ENCODE measurements around the gene BMAL1.
"Not testable (repeated sequence)": the region's sequence is repeated elsewhere in the genome, so short reads cannot be mapped to it uniquely, and the experiment has no call there.

The BMAL1 gene
- total RNA-seq = 114 to 133 reads per million in 2 donors

DNA sequence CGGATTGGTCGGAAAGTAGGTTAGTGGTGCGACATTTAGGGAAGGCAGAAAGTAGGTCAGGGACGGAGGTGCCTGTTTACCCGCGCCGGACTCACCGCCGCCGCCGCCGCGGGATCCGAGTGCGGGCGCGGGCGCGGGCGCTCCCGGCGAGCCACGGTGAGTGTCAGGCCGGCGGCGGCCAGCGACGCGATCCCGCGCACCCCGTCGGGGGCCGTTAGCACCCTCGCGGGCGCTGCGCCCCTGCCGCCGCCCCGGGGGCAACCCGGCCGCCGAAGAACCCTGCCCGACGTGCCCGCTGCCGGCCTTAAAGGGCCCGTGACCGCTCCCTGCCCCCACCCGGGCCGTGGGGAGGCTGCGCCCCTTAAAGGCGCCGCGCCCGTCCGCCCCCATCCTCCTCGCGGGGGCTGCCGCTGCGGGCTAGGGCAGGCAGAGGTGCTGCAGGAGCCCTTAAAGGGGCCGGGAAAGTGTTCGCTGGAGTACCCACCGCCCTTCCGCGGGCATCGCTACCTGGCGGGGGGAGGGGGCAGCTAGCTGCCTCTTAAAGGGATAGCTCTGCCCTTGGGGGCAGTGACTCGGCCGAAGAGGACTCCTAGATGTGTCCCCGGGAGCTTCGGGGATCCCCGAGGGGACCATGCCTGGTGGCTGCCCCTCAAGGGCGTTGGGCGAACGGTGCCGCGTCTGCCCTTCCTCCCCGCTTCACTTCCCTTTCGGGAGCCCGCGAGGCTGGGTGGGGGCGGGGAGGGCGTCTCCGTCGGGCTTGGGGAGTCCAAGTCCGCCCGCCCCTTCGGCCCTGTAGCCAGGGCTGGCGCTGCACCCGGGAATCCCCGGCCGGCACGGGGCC, at the start of gene BMAL1:
BMAL1 (plus strand) TSS at position 23 of the 841 bp plus-strand sequence. CDS start 76,519 bp downstream, outside the sequence.
- peak; percentile 44 for DNase-seq

DNA sequence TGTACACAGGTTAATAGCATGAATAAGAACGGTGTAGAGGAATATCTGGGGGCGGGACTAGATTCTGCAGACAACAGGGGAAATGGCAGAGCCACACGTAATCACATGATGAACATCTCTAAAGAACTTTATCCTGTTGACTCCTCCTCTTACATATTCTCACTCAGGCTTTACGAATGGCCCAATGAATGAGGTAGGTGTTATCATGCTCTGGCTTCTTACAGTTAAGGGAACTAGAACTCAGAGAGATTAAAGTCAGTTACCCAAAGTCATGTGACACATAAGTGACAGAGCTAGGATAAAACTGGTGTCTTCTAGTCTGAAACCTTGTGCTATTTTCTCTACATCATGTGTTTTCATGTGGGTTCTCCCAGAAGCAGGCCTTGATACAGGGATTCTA, 49.0 kb upstream of the BMAL1 start:
- no peak for DNase-seq

- no peak for DNase-seq
Observed at GRCh38 chr11:13229136-13229535, 48.5 kb upstream of the BMAL1 start.

DNA sequence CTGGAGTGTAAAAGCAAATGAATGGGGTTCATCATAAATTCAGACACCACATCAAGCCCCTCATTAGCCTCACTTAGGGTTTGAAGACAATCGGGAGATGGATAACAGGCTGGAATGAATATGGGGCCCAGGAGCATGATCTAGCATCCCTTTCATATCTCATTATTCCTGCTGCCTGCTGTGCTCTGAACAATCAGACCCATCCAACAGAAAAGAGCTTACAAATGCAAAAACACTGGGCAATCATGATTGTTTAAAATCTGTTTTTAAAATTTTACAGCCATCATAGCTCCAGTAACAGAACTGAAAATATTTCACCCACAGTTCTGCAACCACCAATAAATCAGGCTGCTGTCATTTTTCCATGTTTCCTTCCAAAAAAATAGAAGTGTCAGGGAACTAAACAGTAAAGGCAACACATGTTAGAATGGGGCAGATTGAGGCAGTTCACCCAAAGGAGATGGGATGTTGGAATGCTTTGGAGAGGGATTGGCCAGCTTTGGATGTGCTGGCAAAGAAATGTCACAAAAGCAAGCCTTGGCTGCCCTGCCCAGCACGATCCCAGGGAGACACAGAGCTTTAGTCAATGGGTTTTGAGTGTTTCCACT, 47.8 kb upstream of the BMAL1 start:
- DNase-seq = no peak

DNA sequence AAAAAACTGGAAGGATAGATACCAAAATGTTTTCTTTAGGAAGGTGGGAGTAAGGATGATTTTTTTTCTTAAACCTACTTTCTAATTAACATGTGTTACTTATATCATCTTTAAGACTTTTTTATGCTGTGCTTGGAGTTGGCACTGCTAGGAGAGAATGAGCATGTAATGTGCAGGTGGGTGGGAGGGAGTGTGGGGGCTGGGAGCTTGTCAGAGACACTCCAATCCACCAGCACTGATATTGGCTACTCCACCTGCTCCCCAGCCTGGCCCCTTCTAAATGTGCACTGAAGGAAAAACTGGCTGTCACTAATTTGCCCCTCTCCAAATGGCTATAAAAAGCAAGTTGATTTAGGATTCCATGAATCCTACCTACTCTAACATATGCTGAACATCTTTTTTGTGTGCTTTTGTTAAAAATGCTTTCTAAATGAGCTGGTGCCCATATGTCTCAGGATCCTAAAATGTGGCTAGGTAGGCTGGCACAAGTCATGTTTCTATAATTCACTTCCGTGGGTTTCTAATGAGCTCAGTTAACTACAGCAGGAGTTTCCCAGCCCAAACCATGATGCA, 44.3 kb upstream of the BMAL1 start:
- no peak for DNase-seq

DNA sequence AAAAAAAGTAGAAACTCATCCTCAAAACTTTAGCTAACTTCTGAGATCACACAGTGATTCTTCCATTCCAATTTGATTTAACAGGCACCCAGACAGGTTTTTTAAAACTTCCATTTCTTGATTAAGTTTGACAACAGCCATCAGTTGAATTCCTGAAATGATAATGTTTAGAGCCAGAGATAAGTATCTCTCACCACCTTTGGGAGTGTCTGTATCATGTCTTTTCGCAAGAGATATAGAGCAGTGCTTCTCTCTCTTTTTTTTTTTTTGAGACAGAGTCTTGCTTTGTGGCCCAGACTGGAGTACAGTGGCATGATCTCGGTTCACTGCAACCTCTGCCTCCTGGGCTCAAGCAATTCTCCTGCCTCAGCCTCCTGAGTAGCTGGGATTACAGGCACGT, 41.7 kb upstream of the BMAL1 start:
- no peak for DNase-seq

GRCh38 chr11:13236626-13237025, 41.0 kb upstream of the BMAL1 start:
- DNase-seq = no peak

DNA sequence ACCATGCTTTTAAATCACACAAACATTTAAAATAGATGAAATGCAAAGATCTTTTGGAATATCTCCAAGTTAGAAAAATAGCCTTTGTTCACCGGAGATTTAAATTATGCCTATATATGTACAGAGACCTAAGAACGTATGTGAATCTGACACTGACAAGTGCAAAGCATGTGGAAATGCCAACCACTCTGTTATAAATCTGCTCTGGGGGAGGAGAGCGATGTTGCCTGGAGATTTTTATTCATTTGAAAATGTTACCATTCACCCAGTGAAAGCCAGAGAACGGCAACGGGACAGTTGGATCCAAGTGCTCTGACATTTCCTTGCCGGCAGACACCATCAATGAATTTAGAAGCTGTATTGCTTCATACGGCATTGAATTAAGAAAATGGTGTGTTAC, 39.8 kb upstream of the BMAL1 start:
- no peak for DNase-seq

DNA sequence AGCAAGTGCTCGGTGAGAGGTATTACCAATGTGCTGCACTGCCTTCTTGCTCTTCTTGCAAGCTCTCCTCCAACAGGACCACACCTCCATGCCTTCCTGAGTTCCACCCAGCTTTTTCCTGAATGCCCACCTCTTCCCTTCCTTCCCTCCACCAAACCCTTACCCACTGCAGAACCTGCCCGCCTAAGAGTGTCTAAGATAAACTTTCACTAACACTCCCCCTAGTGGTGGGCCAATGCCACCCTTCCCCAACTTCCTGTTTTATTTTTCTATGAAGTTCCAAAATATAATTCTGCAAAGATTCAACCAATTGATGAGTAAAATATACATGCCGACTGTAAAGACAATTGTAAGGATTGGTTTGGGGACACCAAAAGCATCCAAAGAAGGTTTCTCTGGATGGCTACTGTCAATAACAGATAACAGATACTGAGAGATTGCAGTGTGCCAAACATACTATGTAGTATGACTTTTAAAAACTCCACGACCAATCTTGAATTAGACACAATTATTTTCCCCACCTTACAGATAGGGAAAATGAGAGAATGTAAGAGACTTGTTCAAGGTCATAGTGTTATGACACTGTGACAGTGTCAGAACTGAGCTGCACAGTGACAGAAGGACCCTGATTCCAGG, 38.6 kb upstream of the BMAL1 start:
- peak; percentile 44 for DNase-seq

DNA sequence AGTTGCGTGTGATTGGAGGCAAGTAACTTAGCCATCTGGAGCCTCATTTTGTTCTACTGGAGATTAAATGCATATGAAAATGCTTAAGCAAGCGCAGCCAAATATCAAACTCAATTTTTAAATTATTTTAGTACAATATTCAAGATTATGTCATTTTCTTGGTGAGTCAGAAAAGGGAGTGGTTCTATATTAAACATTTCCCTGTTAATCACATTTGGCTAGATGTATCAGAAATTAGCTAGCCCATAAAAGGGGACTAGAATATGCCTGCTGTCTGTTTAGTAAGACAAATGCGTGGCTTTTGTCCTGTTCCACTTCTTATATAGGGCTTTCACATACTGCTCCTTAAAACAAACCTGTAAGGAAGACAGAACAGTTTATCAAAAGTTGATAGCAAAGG, 35.0 kb upstream of the BMAL1 start:
- no peak for DNase-seq

GRCh38 chr11:13247606-13248296, 29.8 kb upstream of the BMAL1 start:
- no peak for DNase-seq

DNA sequence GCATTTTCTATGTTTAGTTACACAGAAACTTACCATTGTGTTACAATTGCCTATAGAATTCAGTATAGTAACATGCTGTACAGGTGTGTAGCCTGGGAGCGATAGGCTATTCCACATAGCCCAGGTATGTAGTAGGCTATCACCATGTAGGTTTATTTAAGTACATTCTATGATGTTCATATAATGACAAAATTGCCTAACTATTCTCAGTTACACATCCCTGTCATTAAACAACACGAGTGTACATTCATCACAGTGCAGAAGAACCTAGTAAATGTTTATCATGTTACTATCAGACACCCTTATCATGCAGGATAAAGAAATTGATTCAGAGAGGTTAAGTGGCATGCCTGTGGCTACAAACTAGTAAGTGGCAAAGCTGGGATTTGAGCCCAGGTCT, 28.4 kb upstream of the BMAL1 start:
- no peak for DNase-seq

DNA sequence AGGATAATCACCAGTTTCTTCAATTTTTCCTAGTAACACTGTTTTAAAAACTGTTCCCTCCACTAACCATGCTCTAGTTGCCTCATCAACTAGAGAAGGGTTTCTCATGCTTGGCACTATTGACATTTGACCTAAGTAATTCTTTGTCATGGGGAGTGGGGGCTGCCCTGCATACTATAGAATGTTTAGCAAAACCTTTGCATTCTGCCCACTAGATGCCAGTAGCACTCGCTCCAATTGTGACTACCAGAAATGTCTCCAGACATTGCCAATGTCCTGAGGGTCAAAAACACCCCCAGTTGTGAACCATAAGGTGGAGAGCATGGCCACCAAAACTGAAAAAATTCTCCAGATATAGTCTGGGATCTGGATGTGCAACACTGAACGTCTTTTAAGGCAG, 27.6 kb upstream of the BMAL1 start:
- DNase-seq = no peak

DNA sequence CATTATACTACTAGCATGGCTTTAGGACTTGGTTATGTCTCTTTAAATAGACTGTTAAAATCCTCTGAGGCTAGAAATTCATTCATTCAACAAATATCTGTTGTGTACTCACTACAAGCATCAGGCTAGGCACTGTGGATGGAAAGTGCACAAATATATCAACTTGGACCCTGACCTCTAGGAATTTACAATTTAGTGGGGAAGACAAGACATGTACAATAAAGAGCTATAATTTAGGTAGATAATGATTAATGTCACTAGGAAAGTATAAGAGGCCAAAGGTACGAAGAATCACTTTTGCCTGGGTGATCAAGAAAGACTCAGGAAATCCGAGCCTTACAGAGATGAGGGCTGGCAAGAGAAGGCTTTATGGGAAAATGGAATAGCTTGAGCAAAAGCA, 25.6 kb upstream of the BMAL1 start:
- DNase-seq = no peak

GRCh38 chr11:13252438-13252837, 25.2 kb upstream of the BMAL1 start:
- no peak for DNase-seq

DNA sequence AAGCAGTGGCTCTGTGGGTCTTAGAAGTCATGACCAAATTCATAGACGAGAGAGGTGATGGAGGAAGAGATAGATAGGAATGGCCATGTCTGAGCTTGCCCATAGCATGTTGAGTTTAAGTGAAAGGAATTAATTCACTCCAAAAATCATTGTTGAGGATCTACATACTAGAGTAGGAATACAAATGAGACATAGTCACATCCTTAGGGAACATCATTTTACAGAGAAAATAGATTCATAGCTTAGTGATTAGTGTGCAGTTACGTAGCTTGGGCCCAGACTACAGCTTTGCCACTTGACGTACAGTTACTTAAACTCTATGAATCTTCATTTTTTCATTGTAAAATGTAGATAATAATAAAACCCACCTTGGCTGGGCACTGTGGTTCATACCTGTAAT, 21.4 kb upstream of the BMAL1 start:
- no peak for DNase-seq

- not testable (repeated sequence) for DNase-seq
Observed at GRCh38 chr11:13258061-13258460, 19.5 kb upstream of the BMAL1 start.

- no peak for DNase-seq
Observed at GRCh38 chr11:13258855-13259254, 18.7 kb upstream of the BMAL1 start.

DNA sequence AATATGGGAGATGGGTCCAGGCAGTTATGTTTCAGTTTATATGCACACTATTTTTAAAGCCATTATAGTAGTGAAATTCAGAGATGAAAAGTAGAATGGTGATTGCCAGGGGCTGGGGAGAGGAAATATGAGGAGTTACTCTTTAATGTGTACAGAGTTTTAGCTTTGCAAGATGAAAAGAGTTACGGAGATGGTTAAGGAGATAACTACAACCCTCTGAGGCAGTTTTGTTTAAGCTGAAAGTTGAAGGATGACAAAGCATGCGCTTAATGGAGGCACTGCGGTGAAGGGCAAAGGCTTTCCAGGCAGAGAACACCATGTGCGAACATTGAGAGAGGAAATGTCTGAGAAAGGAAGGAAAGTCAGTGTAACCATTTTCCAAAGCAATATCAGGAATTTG, 18.2 kb upstream of the BMAL1 start:
- DNase-seq = no peak

DNA sequence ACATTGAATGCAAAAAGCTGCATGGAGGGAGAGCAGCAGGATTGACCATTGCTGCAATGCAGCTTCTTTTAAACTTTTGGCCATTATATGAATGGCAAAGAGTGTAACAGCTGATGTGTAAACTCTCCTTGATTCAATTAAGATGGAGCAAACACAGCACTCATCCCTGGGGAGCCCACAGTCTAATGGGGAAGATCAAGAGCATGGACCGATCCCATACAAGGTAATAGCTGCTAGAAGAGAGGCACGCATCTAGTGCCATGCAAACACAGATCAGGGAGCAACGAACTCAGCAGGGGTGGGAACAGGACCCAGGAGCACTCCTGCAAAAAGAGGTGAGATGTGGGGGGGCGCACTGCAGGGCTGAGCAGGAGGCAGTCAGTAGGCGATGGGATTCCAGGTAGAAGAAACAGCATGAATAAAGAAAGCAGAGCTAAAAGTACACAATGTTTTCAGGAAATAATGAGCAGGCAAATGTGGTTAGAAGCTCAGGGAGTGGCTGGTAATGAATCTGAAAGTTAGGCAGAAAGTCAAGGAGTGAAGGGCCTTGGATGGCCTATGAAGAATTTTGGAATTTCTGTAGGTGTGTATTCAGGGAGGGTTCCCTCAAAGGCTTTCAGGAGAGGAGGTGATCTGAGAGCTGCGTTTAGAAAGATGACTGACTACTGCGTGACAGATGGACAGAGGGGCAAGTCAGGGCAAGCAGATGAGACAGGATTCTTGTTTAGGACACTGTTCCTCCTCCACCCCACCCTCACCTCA, 17.2 kb upstream of the BMAL1 start:
- DNase-seq = no peak

- no peak for DNase-seq
Observed at GRCh38 chr11:13260963-13261588, 16.5 kb upstream of the BMAL1 start.

- DNase-seq = no peak
Observed at GRCh38 chr11:13261591-13262061, 16.0 kb upstream of the BMAL1 start.

All from T-helper 9 cell (primary cell).